HepG2 (cell line): ENCODE data around the gene CRYAA. TPM values are rescaled to one million over a fixed set of nuclear protein-coding genes. Genes with fewer than 3 reads are reported as not detected.

Source experiments
- AHDC1 ChIP-seq: sonication (generic); formaldehyde crosslinking; IDR thresholded peaks from 2 replicates; pipeline ENCODE4 v1.5.1; 2020; ENCODE audit warnings: mild to moderate bottlenecking, missing genetic modification reagents, borderline replicate concordance
- FOSL1 ChIP-seq: sonication (generic); formaldehyde crosslinking; IDR thresholded peaks from 2 replicates; pipeline ENCODE4 v1.9.0; 2021; ENCODE audit warnings: missing genetic modification reagents, borderline replicate concordance
- KDM5A ChIP-seq: fragments of 200-600 bp; sonication (generic); IDR thresholded peaks from 2 replicates; pipeline ENCODE4 v1.7.0; 2018; ENCODE audit warnings: antibody characterized with exemption, mild to moderate bottlenecking, low read length, borderline replicate concordance
- LRRFIP1 ChIP-seq: sonication (generic); formaldehyde crosslinking; conservative IDR thresholded peaks from 2 replicates; pipeline ENCODE4 v1.4.0; 2020; ENCODE audit warnings: missing genetic modification reagents
- MXD1 ChIP-seq: sonication (generic); formaldehyde crosslinking; IDR thresholded peaks from 2 replicates; pipeline ENCODE4 v1.4.0; 2020; ENCODE audit warnings: mild to moderate bottlenecking, missing genetic modification reagents
- RARA ChIP-seq: IDR thresholded peaks from 2 replicates; pipeline ENCODE4 v1.6.1; 2016; ENCODE audit warnings: missing genetic modification reagents, missing compliant biosample characterization
- SOX6 ChIP-seq, 2 experiments: fragments of 450-650 bp in 1 of 2; sonication (generic) in 1 of 2; formaldehyde crosslinking in 1 of 2; IDR thresholded peaks; 2 replicates each; pipeline versions ENCODE4 v1.4.0 to v1.6.1; 2017 to 2020; ENCODE audit warnings: antibody characterized with exemption in 1 of 2, mild to moderate bottlenecking in 1 of 2, missing genetic modification reagents in 1 of 2
- SYNCRIP ChIP-seq: fragments of 200-400 bp; formaldehyde crosslinking; IDR thresholded peaks from 2 replicates; pipeline ENCODE4 v1.6.1; 2018; ENCODE audit warnings: mild to moderate bottlenecking, low read depth, low read length; ENCODE audit not compliant: insufficient read depth
- THAP9 ChIP-seq: sonication (generic); formaldehyde crosslinking; IDR thresholded peaks from 2 replicates; pipeline ENCODE4; 2020; ENCODE audit warnings: missing genetic modification reagents, mild to moderate bottlenecking, borderline replicate concordance
- XBP1 ChIP-seq: sonication (generic); formaldehyde crosslinking; IDR thresholded peaks from 2 replicates; pipeline ENCODE4 v1.5.0; 2020; ENCODE audit warnings: missing genetic modification reagents
- ZNF354B ChIP-seq: sonication (generic); formaldehyde crosslinking; IDR thresholded peaks from 2 replicates; pipeline ENCODE4 v1.8.0; 2022; ENCODE audit warnings: mild to moderate bottlenecking, missing genetic modification reagents
- ZNF770 ChIP-seq: sonication (generic); formaldehyde crosslinking; IDR thresholded peaks from 2 replicates; pipeline ENCODE4 v1.5.0; 2020; ENCODE audit warnings: mild to moderate bottlenecking, missing genetic modification reagents
- ZNF772 ChIP-seq: sonication (generic); formaldehyde crosslinking; IDR thresholded peaks from 2 replicates; pipeline ENCODE4 v1.5.0; 2020; ENCODE audit warnings: mild to moderate bottlenecking, missing genetic modification reagents
- polyA plus RNA-seq, 8 experiments: library from polyadenylated mRNA; depleted of rRNA in 3 of 8; stranded (reverse) in 7 of 8; unstranded in 1 of 8; fragments of >200 nt; fragmentation: Illumina TruSeq in 4 of 8; extraction: Trizol in 4 of 8; gene quantifications; 2 replicates each; pipeline versions ENCODE4 v1.2.1 to v1.2.3, GENCODE V29; 2011 to 2016; ENCODE audit warnings: low read depth in 4 of 8, missing spikeins in 1 of 8, mixed read lengths in 1 of 8; ENCODE audit not compliant: insufficient read depth in 1 of 8
- total RNA-seq, 5 experiments: library from RNA; depleted of rRNA; stranded (reverse); fragments of >200 nt; fragmentation: Illumina TruSeq; extraction: Trizol; gene quantifications; 2 replicates each; pipeline ENCODE4 v1.2.3, GENCODE V29; 2016; ENCODE audit warnings: low read depth in 1 of 5

The CRYAA gene
- total and polyA plus RNA-seq, 2 of the 13 experiments (the other 11 are each of a cell fraction or from before 2014, with no cell fraction given), result 5.6 to 8.6 TPM

- TF ChIP-seq AHDC1 (CRISPR knock-in tag) (no peak), ZNF354B (0 out of 2 replicates have a peak, but pooled peaks have one; percentile 72), ZNF770 (CRISPR knock-in tag) (peak; percentile 80), RARA (peak; percentile 52), FOSL1 (CRISPR knock-in tag) (peak; percentile 16; the same call in 1 of the 2 replicates), SOX6 (IDR thresholded peaks at IDR 0.05) (no peak), SOX6 (CRISPR knock-in tag; IDR thresholded peaks at IDR 0.05) (0 out of 2 replicates have a peak, but pooled peaks have one; percentile 24), KDM5A (no peak), LRRFIP1 (CRISPR knock-in tag) (no peak), XBP1 (no peak), ZNF772 (CRISPR knock-in tag) (no peak), MXD1 (CRISPR knock-in tag) (0 out of 2 replicates have a peak, but pooled peaks have one; percentile 54), THAP9 (CRISPR knock-in tag) (no peak), SYNCRIP (no peak)
Observed at GRCh38 chr21:43209575-43210453, 41.0 kb downstream of the CRYAA start (continued).
